ENCODE measurements around the gene SP140L. TPM values are rescaled to one million over a fixed set of nuclear protein-coding genes. Genes with fewer than 3 reads are reported as not detected.
"Not testable (repeated sequence)": the region's sequence is repeated elsewhere in the genome, so short reads cannot be mapped to it uniquely, and the experiment has no call there.

Gene SP140L
- polyA plus RNA-seq (2011; rRNA removed) = 8.7 and 11.4 TPM in 2 replicates
- 7.0 and 9.2 TPM in 2 replicates for polyA minus RNA-seq (2011; rRNA and poly(A)+ RNA removed)

DNA sequence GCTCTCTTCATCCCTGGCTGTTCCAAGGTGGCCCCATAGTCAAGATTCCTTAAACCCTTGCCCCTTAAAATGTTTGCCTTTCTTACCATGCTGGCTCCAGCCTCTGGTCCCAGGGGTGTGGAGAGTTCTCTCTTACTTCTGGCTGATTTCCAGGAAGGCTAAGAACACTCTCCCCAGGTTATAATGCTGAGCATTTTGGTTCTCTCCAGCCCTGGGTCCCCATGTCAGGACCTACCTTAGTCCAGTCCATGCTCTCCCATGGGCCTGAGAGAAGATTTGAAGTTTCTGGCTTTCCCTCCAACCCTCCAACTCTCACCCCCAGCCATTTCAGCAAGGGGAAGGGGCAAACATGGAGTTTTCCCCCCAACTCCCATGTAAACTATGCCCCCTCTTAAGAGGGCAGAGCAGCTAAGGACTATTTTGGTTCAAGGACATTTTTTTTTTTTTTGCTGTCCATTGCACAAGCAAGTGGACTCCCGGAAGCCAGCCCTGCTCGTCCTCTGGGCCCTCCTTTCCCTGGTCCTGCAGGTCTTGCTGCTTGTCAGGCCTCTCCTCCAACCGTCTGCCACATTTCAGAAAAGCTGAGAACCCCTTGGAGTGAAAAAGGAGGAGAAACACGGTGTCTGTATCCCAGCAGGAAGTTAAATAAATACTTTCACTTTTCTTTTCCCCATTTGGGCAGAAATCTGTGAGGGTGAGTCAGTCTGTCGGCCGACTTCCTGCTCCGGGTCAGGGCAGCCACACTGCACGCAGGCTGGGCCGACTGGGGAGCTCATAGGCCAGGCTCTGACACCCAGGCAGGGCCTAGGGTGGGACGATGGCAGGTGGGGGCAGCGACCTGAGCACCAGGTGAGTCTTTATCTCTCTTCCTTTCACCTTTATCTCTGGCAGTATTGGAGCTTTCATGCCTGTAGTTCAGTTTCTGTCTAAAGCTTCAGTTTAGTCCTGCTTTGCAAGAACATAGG lies at the start of gene SP140L:
Gene SP140L, plus strand, starts transcription at position 741 of the 965 bp plus-strand sequence. Its CDS starts 77 bp downstream, at position 818.
- Histone ChIP-seq H3K4me3 (ENCODE audit: low read depth, low read length) (peak within 1 kb of the TSS; percentile 44), H3K36me3 (ENCODE audit: control insufficient read depth, insufficient read depth, low read length) (no peaks in the 10 kb centered on the region), H3K27me3 (ENCODE audit: control insufficient read depth, insufficient read depth, low read length) (no peaks in the 10 kb centered on the region)
- TF ChIP-seq, protein P1, sequence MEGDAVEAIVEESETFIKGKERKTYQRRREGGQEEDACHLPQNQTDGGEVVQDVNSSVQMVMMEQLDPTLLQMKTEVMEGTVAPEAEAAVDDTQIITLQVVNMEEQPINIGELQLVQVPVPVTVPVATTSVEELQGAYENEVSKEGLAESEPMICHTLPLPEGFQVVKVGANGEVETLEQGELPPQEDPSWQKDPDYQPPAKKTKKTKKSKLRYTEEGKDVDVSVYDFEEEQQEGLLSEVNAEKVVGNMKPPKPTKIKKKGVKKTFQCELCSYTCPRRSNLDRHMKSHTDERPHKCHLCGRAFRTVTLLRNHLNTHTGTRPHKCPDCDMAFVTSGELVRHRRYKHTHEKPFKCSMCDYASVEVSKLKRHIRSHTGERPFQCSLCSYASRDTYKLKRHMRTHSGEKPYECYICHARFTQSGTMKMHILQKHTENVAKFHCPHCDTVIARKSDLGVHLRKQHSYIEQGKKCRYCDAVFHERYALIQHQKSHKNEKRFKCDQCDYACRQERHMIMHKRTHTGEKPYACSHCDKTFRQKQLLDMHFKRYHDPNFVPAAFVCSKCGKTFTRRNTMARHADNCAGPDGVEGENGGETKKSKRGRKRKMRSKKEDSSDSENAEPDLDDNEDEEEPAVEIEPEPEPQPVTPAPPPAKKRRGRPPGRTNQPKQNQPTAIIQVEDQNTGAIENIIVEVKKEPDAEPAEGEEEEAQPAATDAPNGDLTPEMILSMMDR (IDR thresholded peaks at IDR 0.05; ENCODE audit: insufficient read depth, low read depth, low read length) = no peak
- POLR2A ChIA-PET = no interaction called here
- CTCF ChIA-PET = interaction anchor here (1.4 kb wide), 1 partner anchor 284 kb away, joined by 4 read pairs; no protein-coding TSS in a partner anchor
- DNase-seq (ENCODE audit: low read depth) = peak; percentile 31

DNA sequence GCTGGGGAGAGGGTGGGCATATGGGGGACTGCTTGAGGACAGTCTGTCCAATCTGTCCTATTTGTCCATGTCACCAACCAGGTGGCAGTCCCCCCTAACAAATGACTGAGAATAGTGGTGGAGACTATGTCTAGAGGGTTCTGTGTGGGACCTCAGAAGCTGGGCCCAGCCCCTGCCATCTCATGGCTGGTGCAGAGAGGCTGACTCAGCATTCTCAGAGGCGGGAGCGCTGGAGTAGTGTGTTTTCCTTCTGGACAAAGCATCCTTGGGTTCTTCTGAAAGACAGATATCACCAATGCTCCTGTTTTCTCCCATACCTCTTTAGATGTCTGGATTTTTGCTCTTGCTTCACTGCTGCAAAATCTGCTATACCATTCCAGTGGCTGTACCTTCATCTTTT lies 44.1 kb upstream of the SP140L start:
- peaks cover 2% of the 10 kb centered on the region; the same call in 1 of the 2 replicates for H3K27me3 ChIP-seq (ENCODE audit: control insufficient read depth, insufficient read depth, low read length)
- TF ChIP-seq, protein P1 (IDR thresholded peaks at IDR 0.05; ENCODE audit: insufficient read depth, low read depth, low read length) = no peak
- DNase-seq (ENCODE audit: low read depth) = no peak
- no peak overlapping the region for H3K4me3 ChIP-seq (ENCODE audit: low read depth, low read length)
- ChIA-PET CTCF (no interaction called here), POLR2A (no interaction called here)
- no peaks in the 10 kb centered on the region for H3K36me3 ChIP-seq (ENCODE audit: control insufficient read depth, insufficient read depth, low read length)

DNA sequence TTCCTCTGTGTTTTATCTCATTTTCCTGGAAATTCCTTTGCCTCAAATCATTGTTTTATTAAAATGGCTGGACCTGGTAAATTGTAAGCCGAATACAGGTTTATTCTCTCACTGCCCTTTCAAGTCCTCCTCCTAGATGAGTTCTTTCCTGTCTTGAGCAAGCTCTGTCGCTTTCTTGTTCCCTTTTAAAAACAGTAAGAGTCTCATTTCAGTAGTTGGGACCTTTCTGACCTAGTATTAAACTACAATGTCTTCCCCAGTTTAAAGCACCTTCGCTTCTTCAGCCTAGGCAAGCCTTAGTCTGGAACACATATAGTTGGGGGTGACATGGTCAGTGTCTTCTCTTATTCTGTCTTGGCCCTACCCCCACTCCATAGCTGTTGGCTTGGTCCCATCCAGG lies 40.9 kb upstream of the SP140L start:
- TF ChIP-seq, protein P1 (IDR thresholded peaks at IDR 0.05; ENCODE audit: insufficient read depth, low read depth, low read length) = no peak
- Histone ChIP-seq H3K36me3 (ENCODE audit: control insufficient read depth, insufficient read depth, low read length) (no peaks in the 10 kb centered on the region), H3K27me3 (ENCODE audit: control insufficient read depth, insufficient read depth, low read length) (peaks cover 2% of the 10 kb centered on the region; the same call in 1 of the 2 replicates), H3K4me3 (ENCODE audit: low read depth, low read length) (no peak overlapping the region)
- no peak for DNase-seq (ENCODE audit: low read depth)
- POLR2A ChIA-PET = no interaction called here
- CTCF ChIA-PET = no interaction called here

DNA sequence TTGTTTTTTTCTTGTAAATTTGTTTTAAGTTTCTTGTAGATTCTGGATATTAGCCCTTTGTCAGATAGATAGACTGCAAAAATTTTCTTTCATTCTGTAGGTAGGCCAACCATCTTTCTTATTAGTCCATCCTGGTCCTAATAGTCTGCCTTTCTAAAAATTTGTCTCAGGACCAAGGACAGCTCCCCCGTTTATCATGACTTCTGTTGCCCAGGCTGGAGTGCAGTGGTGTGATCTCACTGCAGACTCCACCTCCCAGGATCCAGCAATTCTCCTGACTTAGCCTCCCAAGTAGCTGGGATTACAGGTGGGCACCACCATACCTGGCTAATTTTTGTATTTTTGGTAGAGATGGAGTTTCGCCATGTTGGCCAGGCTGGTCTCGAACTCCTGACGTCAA lies 37.7 kb upstream of the SP140L start:
- DNase-seq (ENCODE audit: low read depth); H3K4me3 ChIP-seq (ENCODE audit: low read depth, low read length); H3K27me3 ChIP-seq (ENCODE audit: control insufficient read depth, insufficient read depth, low read length); POLR2A ChIA-PET; CTCF ChIA-PET; H3K36me3 ChIP-seq (ENCODE audit: control insufficient read depth, insufficient read depth, low read length): not testable (repeated sequence)

DNA sequence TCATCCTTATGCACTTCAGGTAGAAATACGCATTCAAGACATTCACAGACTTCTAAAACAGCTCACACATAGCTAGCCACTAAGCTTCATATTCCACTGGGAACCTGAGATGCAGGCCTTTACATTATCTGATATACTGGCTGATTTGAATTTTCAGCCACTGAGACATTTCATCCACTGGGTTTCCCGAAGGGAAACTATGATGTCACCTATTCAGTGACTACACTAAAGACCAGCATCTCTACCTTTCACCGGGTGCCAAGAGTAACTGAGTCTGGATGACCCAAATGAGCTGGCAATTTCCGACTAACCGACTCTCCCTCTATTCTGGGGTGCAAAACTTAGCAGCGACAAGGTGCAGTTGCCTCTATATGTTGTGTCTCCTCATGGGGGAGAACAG lies 31.8 kb upstream of the SP140L start:
- Histone ChIP-seq H3K27me3 (ENCODE audit: control insufficient read depth, insufficient read depth, low read length) (no peaks in the 10 kb centered on the region; the same call in 1 of the 2 replicates), H3K4me3 (ENCODE audit: low read depth, low read length) (no peak overlapping the region), H3K36me3 (ENCODE audit: control insufficient read depth, insufficient read depth, low read length) (no peaks in the 10 kb centered on the region)
- TF ChIP-seq, protein P1 (IDR thresholded peaks at IDR 0.05; ENCODE audit: insufficient read depth, low read depth, low read length) = no peak
- CTCF ChIA-PET = interaction anchor here (0.6 kb wide), 1 partner anchor 233 kb away, joined by 3 read pairs; no protein-coding TSS in a partner anchor
- no peak for DNase-seq (ENCODE audit: low read depth)
- POLR2A ChIA-PET = no interaction called here
